HepG2 (cell line): ENCODE data around the gene TXNDC11. TPM values are rescaled to one million over a fixed set of nuclear protein-coding genes. Genes with fewer than 3 reads are reported as not detected.

ENCODE experiments used
- BRCA1 ChIP-seq: sonication (generic); formaldehyde crosslinking; IDR thresholded peaks from 2 replicates; pipeline ENCODE4 v1.4.0; 2020; ENCODE audit warnings: missing genetic modification reagents
- CREM ChIP-seq, 2 experiments: sonication (generic) in 1 of 2; formaldehyde crosslinking in 1 of 2; IDR thresholded peaks; 2 replicates each; pipeline versions ENCODE4 v1.4.0 to v1.6.1; 2016 to 2020; ENCODE audit warnings: antibody characterized with exemption in 1 of 2, mild to moderate bottlenecking in 1 of 2, missing genetic modification reagents in 1 of 2
- ETV5 ChIP-seq: IDR thresholded peaks from 2 replicates; pipeline ENCODE4 v1.6.1; 2018; ENCODE audit warnings: missing biosample characterization, missing genetic modification reagents, inconsistent platforms, borderline replicate concordance
- FOXC1 ChIP-seq: sonication (generic); formaldehyde crosslinking; IDR thresholded peaks from 2 replicates; pipeline ENCODE4 v1.8.0; 2022; ENCODE audit warnings: mild to moderate bottlenecking, missing genetic modification reagents, borderline replicate concordance
- FOXJ3 ChIP-seq: sonication (generic); formaldehyde crosslinking; IDR thresholded peaks from 2 replicates; pipeline ENCODE4 v1.4.0; 2020; ENCODE audit warnings: missing genetic modification reagents, mild to moderate bottlenecking, borderline replicate concordance
- FOXO4 ChIP-seq: sonication (generic); formaldehyde crosslinking; conservative IDR thresholded peaks from 2 replicates; pipeline ENCODE4 v1.8.1; 2023; ENCODE audit warnings: missing genetic modification reagents
- IRX3 ChIP-seq: sonication (generic); formaldehyde crosslinking; IDR thresholded peaks from 2 replicates; pipeline ENCODE4 v1.8.1; 2023; ENCODE audit warnings: mild to moderate bottlenecking, low read depth, missing genetic modification reagents, borderline replicate concordance
- KAT8 ChIP-seq: IDR thresholded peaks from 2 replicates; pipeline ENCODE4 v1.6.1; 2016; ENCODE audit warnings: missing genetic modification reagents, missing compliant biosample characterization
- NFIC ChIP-seq: IDR thresholded peaks from 2 replicates; pipeline ENCODE4 v1.6.1; 2012; ENCODE audit warnings: mild to moderate bottlenecking, low read length, inconsistent platforms
- NONO ChIP-seq, 2 experiments: fragments of 450-650 bp in 1 of 2; sonication (generic) in 1 of 2; formaldehyde crosslinking in 1 of 2; IDR thresholded peaks in 1 of 2; conservative IDR thresholded peaks in 1 of 2; 2 replicates each; pipeline versions ENCODE4 v1.6.1 to v1.8.0; 2017 to 2022; ENCODE audit warnings: mild to moderate bottlenecking in 1 of 2, missing genetic modification reagents in 1 of 2, moderate library complexity in 1 of 2
- POGK ChIP-seq: sonication (generic); formaldehyde crosslinking; conservative IDR thresholded peaks from 2 replicates; pipeline ENCODE4 v1.8.0; 2022; ENCODE audit warnings: mild to moderate bottlenecking, moderate library complexity, missing genetic modification reagents
- SNAPC2 ChIP-seq: sonication (generic); formaldehyde crosslinking; IDR thresholded peaks from 2 replicates; pipeline ENCODE4 v1.8.1; 2022; ENCODE audit warnings: mild to moderate bottlenecking, missing genetic modification reagents
- SOX13 ChIP-seq, 3 experiments: fragments of 450-650 bp in 1 of 3; sonication (generic) in 1 of 3; formaldehyde crosslinking in 1 of 3; IDR thresholded peaks in 2 of 3; conservative IDR thresholded peaks in 1 of 3; 2 replicates each; pipeline versions ENCODE4 v1.5.0 to v1.6.1; 2016 to 2020; ENCODE audit warnings: antibody characterized with exemption in 1 of 3, mild to moderate bottlenecking in 1 of 3, missing compliant biosample characterization in 1 of 3, missing genetic modification reagents in 1 of 3, moderate library complexity in 1 of 3
- SP1 ChIP-seq, 2 experiments: fragments of 450-650 bp in 1 of 2; sonication (generic) in 1 of 2; formaldehyde crosslinking in 1 of 2; IDR thresholded peaks; 2 replicates each; pipeline versions ENCODE4 v1.4.0 to v1.6.1; 2016 to 2020; ENCODE audit warnings: missing genetic modification reagents in 1 of 2
- STAG1 ChIP-seq: sonication (generic); formaldehyde crosslinking; IDR thresholded peaks from 2 replicates; pipeline ENCODE4 v1.4.0; 2020; ENCODE audit warnings: missing genetic modification reagents
- TFE3 ChIP-seq: IDR thresholded peaks from 2 replicates; pipeline ENCODE4 v1.6.1; 2016
- ZBTB25 ChIP-seq: IDR thresholded peaks from 2 replicates; pipeline ENCODE4 v1.6.1; 2018; ENCODE audit warnings: missing genetic modification reagents
- ZFP37 ChIP-seq: sonication (generic); formaldehyde crosslinking; IDR thresholded peaks from 2 replicates; pipeline ENCODE4 v1.4.0; 2020; ENCODE audit warnings: missing genetic modification reagents, borderline replicate concordance
- ZNF17 ChIP-seq: sonication (generic); formaldehyde crosslinking; IDR thresholded peaks from 2 replicates; pipeline ENCODE4 v1.5.0; 2020; ENCODE audit warnings: mild to moderate bottlenecking, missing genetic modification reagents
- ZNF44 ChIP-seq: sonication (generic); formaldehyde crosslinking; IDR thresholded peaks from 2 replicates; pipeline ENCODE4 v1.5.1; 2020; ENCODE audit warnings: mild to moderate bottlenecking, missing genetic modification reagents
- ZNF841 ChIP-seq: sonication (generic); formaldehyde crosslinking; IDR thresholded peaks from 2 replicates; pipeline ENCODE4 v1.8.1; 2023; ENCODE audit warnings: missing genetic modification reagents, borderline replicate concordance
- polyA plus RNA-seq, 8 experiments: library from polyadenylated mRNA; depleted of rRNA in 3 of 8; stranded (reverse) in 7 of 8; unstranded in 1 of 8; fragments of >200 nt; fragmentation: Illumina TruSeq in 4 of 8; extraction: Trizol in 4 of 8; gene quantifications; 2 replicates each; pipeline versions ENCODE4 v1.2.1 to v1.2.3, GENCODE V29; 2011 to 2016; ENCODE audit warnings: low read depth in 4 of 8, missing spikeins in 1 of 8, mixed read lengths in 1 of 8; ENCODE audit not compliant: insufficient read depth in 1 of 8
- total RNA-seq, 5 experiments: library from RNA; depleted of rRNA; stranded (reverse); fragments of >200 nt; fragmentation: Illumina TruSeq; extraction: Trizol; gene quantifications; 2 replicates each; pipeline ENCODE4 v1.2.3, GENCODE V29; 2016; ENCODE audit warnings: low read depth in 1 of 5

TXNDC11 gene
- total and polyA plus RNA-seq, 2 of the 13 experiments (the other 11 are each of a cell fraction or from before 2014, with no cell fraction given) = 74.9 to 123 TPM

- 0 out of 2 replicates have a peak, but pooled peaks have one; percentile 78 for TF ChIP-seq SNAPC2 (CRISPR knock-in tag)
- TF ChIP-seq NONO (IDR thresholded peaks at IDR 0.05) = no peak
- peak; percentile 63 for TF ChIP-seq NONO (CRISPR knock-in tag; conservative IDR thresholded peaks at IDR 0.05)
- TF ChIP-seq ZNF17 (CRISPR knock-in tag) = no peak
- TF ChIP-seq BRCA1 (CRISPR knock-in tag) = no peak
- peak; percentile 78 for TF ChIP-seq TFE3
- peak; percentile 24; the same call in 1 of the 2 replicates for TF ChIP-seq ZBTB25 (CRISPR knock-in tag)
- peak; percentile 84; the same call in 1 of the 2 replicates for TF ChIP-seq ZNF44 (CRISPR knock-in tag)
- no peak for TF ChIP-seq POGK (CRISPR knock-in tag)
- no peak for TF ChIP-seq STAG1
- TF ChIP-seq FOXC1 (CRISPR knock-in tag) = 0 out of 2 replicates have a peak, but pooled peaks have one; percentile 45
- TF ChIP-seq KAT8 = no peak; the same call in 1 of the 2 replicates
- no peak for TF ChIP-seq ZNF841 (CRISPR knock-in tag)
- no peak for TF ChIP-seq SP1 (IDR thresholded peaks at IDR 0.05)
- TF ChIP-seq SP1 (CRISPR knock-in tag; IDR thresholded peaks at IDR 0.05) = no peak
- TF ChIP-seq ZFP37 = no peak
- peak; percentile 64; the same call in 1 of the 2 replicates for TF ChIP-seq FOXJ3 (CRISPR knock-in tag)
- TF ChIP-seq IRX3 (CRISPR knock-in tag) = no peak
- TF ChIP-seq FOXO4 (CRISPR knock-in tag) = 0 out of 2 replicates have a peak, but pooled peaks have one; percentile 19
- no peak for TF ChIP-seq NFIC
- peak; percentile 77 for TF ChIP-seq CREM (IDR thresholded peaks at IDR 0.05)
- no peak for TF ChIP-seq CREM (CRISPR knock-in tag; IDR thresholded peaks at IDR 0.05)
- TF ChIP-seq ETV5 = no peak
- no peak for TF ChIP-seq SOX13 (IDR thresholded peaks at IDR 0.05)
- peak in 1 of 2 experiments; percentile 41; a peak in 1 of 4 replicates for TF ChIP-seq SOX13 (CRISPR knock-in tag; conservative IDR thresholded peaks at IDR 0.05 in 1 of 2, IDR thresholded peaks at IDR 0.05 in 1 of 2)
These were observed 102.4 kb downstream of the TXNDC11 start (continued) for GRCh38 chr16:11639925-11640899.
